GM19351 (cell line): Measurements from ENCODE around the gene DLG2.
"Not testable (repeated sequence)": the region's sequence is repeated elsewhere in the genome, so short reads cannot be mapped to it uniquely, and the experiment has no call there.

Source experiments
- ATAC-seq: cut with Tn5 transposase; IDR thresholded peaks from one replicate; pipeline ENCODE4 v1.9.1; 2021; ENCODE audit warnings: mild to moderate bottlenecking, moderate library complexity; ENCODE audit not compliant: unreplicated experiment

DLG2 gene

GRCh38 chr11:84345027-84345426 is 1282.1 kb downstream of the DLG2 start:
- ATAC-seq: no peak

DNA sequence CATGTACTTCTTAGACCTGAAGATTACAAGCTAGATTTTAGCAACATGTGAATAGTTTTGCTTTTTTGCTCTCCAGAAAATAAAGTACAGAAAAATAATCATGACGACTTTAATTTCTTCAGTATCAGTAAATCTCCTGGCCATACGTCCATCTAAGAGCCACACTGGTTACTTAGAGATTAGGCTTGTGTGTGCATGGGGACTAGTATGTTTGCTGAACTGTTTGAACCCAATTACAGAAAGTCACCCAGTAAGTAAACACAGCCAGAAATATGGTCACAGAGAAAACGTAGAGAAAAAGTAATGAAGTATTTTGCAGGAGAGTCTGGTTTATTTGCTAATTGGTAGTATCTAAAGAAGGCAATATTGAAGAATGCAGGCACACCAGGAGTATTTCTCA is 1287.3 kb downstream of the DLG2 start:
- no peak for ATAC-seq

DNA sequence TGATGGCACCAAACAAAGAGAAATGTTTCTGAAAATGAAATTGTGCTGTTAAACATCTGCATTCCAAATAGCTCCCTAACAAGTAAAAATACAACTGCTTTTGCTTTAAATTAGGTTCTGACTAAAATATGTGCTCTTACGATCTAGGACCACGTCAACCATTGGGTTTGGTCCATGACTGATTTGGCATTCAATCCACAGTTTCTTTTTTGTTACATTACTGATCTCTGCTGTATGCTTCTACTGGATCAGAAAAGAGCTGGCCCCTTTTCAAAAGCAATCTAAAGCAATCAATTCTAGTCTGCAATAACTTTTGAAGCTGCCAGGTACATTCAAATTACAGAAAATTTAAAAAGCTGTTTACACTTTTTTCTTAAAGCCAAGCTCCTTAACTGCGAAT is 1293.9 kb downstream of the DLG2 start:
- ATAC-seq: no peak

DNA sequence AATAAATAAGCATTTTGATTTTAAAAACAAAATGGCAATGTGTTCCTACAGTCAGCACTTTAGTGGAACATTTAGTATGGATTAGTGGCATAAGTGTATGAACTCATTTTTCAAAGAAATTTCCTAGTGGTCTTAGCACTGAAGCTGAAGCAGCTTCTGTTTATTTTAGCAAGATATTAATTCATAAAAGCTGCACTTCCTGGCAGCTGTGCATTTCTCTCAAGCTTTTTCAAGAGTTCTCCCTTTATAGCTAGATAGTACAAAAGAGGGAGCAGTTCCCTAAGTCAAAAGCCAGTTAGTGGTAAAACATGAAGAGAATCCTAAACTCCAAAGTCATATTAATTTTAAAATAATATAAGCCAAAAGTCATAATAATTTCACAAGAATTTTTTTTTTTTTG is 1304.9 kb downstream of the DLG2 start:
- ATAC-seq: no peak

DNA sequence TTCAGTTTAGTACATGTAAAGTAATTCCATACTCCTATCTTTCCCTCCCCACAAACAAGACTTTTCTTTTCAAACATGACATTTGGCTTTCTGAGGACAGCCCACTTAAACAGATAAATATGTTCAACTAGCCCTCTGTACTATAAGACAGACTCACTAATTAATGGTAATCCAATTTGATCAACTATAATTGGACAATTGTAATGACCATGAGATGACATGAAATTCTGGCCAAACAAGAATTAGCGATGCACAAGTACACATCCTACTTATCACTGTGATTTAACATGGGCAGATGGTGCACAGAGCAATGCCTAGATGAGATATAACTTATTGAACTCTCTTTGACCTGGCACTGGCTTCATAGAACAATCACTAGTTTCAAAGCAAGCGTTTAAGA is 1307.3 kb downstream of the DLG2 start:
- ATAC-seq: no peak

DNA sequence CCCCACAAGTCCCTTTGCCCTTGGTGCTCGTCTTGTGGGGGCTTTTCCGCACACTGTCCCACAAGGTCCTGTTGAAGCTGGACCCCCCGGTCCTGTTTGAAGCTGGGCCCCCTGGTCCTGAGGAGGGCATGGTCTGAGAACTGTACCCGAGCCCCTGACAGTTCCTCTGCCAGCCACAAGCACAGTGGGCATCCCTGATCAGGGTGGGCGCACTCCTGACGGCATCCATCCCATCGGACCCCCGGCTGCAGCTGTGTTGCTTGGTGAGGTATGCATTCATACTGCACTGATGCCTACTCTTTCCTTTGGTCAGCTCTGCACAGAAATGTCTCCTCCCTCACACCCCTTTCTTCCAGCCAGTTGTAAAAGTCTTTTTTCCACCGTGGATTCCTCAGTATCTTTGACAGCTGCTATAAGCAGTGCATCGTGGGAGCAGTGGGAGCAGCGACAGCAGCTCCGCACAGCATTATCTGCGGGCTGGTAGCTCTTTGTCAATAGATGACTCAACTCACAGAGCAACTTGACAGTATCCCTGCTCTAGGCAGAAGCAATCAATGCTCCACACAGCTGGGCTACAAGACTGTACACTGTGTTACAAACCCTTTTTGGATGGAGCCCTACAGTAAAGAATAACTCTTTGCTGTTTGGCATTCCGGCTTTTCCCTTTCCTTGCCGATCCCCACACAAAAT is 1310.1 kb downstream of the DLG2 start:
- no peak for ATAC-seq

- no peak for ATAC-seq
Observed at GRCh38 chr11:84313830-84314359, 1313.2 kb downstream of the DLG2 start.

GRCh38 chr11:84310268-84310667 is 1316.9 kb downstream of the DLG2 start:
- no peak for ATAC-seq

DNA sequence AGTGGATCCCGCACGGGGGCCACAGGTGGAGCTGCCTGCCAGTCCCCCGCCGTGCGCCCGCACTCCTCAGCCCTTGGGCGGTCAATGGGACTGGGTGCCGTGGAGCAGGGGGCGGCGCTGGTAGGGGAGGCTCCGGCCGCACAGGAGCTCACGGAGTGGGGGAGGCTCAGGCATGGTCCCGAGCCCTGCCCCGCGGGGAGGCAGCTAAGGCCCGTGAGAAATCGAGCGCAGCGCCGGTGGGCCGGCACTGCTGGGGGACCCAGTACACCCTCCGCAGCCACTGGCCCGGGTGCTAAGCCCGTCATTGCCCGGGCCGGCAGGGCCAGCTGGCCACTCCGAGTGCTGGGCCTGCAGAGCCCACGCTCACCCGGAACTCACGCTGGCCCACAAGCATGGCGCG is 1318.7 kb downstream of the DLG2 start:
- ATAC-seq: not testable (repeated sequence)

- no peak for ATAC-seq
Observed at GRCh38 chr11:84300092-84300491, 1327.1 kb downstream of the DLG2 start.

DNA sequence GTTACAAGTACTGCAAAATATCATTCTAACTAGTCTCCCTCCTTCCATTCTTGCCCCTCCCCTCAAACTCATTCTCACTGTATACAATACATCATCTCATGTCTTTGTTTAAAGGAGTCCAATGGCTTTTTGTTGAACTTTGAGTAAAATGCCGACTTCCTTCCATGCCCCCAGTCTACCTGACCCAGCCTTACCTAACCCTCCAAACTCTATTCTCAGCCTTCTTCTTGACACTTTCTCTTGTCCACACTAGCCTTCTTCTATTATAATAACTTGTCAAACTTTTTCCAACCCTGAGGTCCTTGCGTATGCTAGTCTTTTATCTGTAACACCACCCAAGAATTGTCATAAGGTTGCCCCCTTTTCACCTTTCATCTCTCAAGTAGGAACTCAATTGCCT is 1329.6 kb downstream of the DLG2 start:
- ATAC-seq: no peak

GRCh38 chr11:84295815-84296214 is 1331.3 kb downstream of the DLG2 start:
- no peak for ATAC-seq

GRCh38 chr11:84292955-84293354 is 1334.2 kb downstream of the DLG2 start:
- ATAC-seq: no peak

- ATAC-seq: no peak
Observed at GRCh38 chr11:84292006-84292405, 1335.1 kb downstream of the DLG2 start.

DNA sequence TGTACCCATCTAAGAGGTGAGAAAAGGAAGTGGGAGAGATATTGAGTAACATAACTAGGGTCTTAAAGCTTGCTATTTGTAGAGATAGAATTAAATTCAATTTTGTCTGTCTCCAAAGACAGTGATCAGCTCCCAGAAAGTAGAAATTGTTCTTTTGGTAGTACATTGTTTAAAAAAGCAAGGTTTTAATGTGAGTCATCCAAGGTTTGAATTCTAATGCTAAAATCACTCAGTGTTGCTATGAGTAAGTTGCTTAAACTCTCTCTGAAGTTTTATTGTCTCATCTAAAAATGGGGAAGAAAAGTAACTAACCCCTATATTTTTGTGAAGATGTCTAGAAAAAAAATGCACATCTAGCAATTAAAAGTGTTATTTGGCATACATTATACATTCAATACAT is 1336.5 kb downstream of the DLG2 start:
- no peak for ATAC-seq

DNA sequence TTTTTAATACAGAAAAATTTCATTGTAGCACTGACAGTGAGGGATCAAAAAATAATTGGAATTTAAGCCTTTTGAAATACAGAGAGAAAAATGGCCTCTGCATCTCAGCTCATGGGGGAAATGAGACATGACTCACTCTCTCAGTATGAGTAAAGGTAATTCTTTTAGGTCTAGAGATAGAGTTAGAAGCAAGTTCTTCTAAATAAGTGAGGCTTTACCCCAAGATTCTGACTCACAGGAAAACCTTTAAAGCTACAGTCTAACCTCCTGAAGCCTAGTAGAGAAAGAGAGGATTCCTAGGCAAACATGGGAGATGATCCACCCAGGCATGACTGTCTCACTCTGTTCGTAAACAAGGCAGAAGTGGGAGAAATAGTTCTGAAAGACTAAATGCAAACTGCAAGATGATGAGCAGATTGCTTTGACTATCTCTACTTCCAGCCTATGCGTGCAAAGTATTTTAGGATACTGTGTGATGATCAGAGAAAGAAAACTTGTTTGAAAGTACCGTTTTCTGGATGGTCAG is 1337.7 kb downstream of the DLG2 start:
- peak; percentile 98 for ATAC-seq

DNA sequence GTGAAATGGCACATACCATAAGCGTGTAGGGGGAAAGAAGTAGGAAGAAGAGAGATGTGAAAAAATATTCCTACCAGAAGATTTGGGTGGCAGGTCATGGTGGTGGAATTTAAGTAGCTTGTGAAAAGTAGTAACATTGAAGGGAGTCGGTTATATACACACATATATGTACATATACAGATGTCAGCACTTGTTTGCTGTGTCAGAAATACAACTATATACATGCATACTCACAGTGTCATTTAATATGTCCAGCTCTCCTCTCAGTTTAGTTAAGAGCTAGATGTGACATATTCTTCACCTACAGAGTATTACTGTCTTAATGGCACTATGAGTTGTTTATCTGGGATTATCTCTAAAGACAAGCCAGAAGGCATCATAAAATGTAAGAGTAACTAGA is 1353.6 kb downstream of the DLG2 start:
- ATAC-seq: no peak

- ATAC-seq: no peak
Observed at GRCh38 chr11:84270466-84270865, 1356.7 kb downstream of the DLG2 start.

DNA sequence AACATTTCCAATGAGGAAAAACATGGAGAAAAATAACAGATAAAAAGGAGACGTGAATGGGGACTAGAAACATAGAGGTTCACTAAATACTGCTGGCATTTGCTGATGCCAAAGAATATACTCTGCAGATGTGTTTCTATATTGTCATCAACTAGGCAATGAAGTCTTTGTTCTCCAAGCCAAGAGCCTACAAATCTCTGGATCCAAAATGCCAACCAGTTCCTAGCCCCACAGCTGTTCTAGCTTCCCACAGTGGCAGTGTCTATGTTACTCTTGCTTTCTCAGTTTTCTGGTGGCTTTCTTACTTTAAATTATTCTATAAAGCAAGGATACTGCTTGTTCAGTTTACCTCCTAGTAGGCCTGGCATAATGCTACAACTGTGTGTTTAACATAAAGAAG is 1363.1 kb downstream of the DLG2 start:
- no peak for ATAC-seq

- ATAC-seq: peak; percentile 65
Observed at GRCh38 chr11:84261707-84262106, 1365.4 kb downstream of the DLG2 start.

- ATAC-seq: no peak
Observed at GRCh38 chr11:84260862-84261261, 1366.3 kb downstream of the DLG2 start.

DNA sequence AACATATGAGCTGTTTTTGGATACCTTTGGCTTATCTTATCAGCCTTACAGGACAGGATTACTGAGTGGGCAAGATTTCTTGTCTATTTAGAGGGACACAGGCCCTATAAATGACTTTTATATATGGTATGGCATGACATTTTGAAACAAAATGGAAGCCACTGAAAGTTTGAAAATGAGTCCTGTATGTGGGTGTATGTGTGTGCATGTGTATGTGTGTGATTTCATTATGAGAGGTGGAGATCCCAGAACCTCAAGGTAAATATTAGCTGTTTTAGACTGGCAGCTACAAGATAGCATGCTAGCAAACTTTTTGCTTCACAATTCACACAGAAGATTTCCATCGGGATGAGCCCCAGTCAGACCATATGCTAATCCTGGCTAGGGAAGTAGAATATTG is 1370.5 kb downstream of the DLG2 start:
- ATAC-seq: peak; percentile 51

- ATAC-seq: no peak
Observed at GRCh38 chr11:84255483-84255882, 1371.7 kb downstream of the DLG2 start.
